Activated effector memory CD4-positive, alpha-beta T cell treated with Interleukin-2 at 50 U/mL for 16 hours (primary cell): ENCODE data around the gene MRPL45.

Experiments
- DNase-seq: peaks from one replicate; pipeline ENCODE4 v3.0.0-alpha.2; 2020

The MRPL45 gene

DNA sequence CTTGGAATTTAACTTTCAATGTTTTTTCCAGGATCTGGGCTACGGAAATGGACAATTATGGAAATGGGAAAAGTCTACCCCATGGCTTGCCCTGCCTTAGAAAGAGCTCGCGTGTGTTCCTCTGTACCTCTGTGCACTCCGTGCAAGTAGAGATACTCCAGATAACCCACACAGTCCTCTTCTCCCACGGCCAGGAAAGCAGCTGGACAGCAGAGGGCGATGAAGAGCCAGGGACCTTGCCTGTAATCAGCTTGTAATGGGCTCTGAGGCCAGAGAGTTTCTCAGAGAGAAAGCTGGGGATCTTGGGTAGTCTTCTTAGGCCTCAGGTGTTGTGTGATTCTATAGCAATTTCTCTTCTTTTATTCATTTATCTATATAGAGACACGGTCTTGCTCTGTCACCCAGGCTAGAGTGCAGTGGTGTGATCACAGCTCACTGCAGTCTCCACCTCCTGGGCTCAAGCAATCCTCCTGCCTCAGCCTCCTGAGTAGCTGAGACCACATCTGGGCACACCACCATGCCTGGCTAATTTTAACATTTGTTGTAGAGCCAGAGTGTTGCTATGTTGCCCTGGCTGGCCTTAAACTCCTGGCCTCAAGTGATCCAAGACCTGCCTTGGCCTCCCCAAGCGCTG, 52.2 kb downstream of the MRPL45 start:
- peak; percentile 77 for DNase-seq

DNA sequence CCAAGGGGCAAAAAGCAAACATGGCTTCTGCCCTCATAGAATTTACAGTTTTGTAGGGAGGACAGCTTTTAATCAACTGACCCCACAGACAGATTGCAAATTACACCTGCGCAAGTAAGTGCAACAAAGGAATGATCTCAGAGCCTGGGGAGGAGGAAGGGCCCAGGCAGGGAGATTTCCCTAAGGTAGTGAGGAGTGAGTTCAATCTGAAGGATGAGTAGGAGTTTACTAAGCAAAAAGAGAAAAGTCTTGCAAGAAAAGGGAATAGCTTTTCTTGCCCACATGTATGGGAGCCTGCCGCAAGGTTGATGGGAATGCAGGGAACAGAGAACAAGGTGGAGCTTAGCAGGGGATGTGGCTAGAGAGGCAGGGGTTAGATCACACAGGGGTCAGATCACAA, 53.1 kb downstream of the MRPL45 start:
- no peak for DNase-seq

DNA sequence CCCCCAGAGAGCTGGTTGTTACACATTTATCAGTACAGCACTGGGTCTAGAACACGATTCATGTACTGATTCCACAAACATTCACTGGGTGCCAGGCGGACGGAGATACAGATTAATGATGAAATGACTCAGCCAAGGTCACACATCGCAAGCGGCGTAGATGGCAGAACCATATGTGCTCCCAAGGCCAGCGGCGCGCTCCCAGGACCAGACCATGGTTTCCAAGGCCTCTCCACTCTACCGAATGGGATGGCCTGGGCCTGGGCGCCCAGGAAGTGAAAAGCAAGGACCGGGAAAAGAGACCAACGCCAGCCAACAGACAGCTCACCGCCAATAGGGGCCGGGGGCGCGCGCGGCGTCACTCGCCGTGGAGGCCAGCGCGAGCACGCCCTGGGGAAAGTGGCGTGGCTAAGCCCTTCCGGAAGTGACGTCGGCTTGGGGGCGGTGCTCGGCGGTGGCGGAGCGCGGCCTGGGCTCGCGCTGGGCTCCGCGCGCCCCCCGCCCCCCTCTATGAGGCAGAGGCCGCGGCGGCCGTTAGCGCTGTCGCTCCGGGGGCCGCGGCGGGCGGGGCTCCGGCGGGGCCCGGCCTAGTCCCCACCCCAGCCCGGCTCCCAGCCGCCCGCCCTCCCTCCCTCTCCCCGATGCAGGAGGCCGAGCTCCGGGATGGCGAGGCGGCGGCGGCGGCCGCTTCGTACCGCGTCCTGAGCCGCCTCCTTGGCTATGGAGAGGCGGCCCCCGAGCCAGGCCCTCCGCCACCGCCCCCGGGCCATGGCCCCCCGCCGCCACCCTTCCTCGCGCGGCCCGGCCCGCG, 54.6 kb downstream of the MRPL45 start, which contains the start of gene SOCS7:
TSS of gene SOCS7 (plus strand) at position 433 of the 811 bp plus-strand sequence. CDS start at position 642, 209 bp downstream.
- peak; percentile 86 for DNase-seq

- DNase-seq = no peak
Measured at GRCh38 chr17:38352245-38353085, 55.5 kb downstream of the MRPL45 start.

DNA sequence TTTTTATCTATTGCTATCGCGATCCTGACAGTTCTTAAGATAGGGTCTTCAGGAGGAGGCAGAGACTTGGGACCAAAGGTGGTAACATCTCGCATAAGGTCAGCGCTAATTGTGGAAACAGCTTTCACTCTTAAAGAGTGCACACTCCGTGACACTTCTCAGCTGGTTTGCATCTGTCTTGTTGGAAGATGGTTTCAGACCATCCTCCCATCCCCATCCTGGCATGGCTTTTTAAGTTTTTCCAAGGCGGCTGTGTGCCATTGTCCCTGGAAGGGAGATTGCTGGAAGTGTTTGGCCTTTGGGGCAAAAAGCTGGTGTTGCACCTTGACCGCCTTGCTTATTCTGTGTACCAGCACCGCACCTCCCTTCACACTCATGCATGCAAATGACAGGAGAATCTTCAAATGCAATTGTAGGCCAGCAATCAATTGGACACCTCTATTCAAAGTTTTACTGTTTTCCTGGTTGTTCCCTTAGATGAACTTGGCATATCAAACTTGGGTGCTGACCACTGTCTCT, 56.2 kb downstream of the MRPL45 start:
- no peak for DNase-seq

GRCh38 chr17:38353668-38354067, 56.7 kb downstream of the MRPL45 start:
- no peak for DNase-seq

GRCh38 chr17:38354466-38354865, 57.5 kb downstream of the MRPL45 start:
- no peak for DNase-seq

DNA sequence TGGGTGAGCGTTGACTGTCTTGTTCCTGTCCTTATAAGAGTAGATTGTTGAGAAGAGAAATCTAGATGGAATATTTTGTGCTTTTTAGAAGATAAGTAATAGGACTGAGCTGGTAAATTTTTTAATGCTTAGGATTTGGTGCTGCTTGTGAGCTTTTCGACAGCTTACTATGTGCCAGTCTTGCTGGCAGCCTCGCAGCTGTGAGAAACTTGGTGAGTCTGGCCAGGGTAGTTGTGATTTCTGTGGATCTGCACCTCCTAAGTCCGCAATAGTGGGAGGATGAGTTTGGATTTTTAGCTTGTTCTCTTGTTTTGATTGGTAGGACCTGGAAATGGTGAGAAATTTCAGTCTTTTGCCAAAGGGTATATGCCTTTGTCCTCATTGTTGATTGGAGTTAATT, 58.3 kb downstream of the MRPL45 start:
- no peak for DNase-seq

DNA sequence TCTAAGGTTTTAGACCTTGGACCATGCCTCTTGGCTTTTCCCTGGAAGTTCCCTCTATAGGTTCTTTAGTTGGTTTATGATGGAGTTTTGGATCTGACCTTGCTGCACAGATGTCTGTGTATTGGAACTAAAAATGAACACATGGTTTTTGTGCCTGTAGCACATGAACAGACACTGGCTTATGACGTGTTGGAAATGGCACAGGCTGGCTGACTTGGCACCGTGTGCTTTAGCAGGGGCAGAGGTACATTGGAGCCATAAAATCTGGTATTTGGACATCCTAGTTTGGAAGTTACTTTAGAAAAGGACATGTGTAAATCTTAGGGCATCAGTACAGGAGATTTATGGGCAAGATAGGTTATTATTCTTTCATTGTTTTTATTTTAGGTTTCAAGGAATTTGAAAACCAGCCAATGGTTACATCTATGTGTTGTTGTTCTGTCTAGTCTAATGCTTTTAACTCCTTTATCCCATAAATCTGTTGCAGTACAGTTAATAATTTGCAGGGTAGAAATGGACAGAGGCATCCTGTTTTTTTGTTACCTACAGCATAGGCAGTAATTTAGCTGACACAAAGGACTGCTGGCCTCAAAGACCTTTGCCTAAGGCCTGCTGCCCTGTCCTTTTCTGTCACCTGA, 60.6 kb downstream of the MRPL45 start:
- DNase-seq = no peak

GRCh38 chr17:38358586-38359513, 61.9 kb downstream of the MRPL45 start:
- DNase-seq = no peak

GRCh38 chr17:38361694-38362465, 64.9 kb downstream of the MRPL45 start:
- DNase-seq = no peak

- DNase-seq = no peak
Measured at GRCh38 chr17:38363016-38363415, 66.0 kb downstream of the MRPL45 start.

DNA sequence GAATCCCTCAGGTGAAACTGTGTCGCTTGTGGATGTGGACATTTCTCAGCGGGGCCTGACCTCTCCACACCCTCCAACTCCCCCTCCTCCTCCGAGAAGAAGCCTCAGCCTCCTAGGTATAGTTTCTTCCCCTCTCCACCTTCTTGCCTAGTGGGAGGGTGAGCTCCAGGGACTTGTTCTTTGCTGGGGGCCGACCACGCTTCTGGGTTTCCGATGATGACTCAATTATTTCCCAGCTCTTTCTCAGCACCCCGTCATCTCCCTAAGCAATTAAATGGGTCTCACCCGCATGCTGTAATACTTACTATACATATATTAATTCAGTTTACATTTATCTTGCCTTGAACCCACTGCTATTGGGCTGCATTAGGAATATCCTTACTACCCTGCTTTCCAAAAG, 67.8 kb downstream of the MRPL45 start:
- DNase-seq = no peak

GRCh38 chr17:38369124-38369886, 72.3 kb downstream of the MRPL45 start:
- no peak for DNase-seq
